Kidney epithelial cell (primary cell): Measurements from ENCODE around the gene KIF26B. TPM values are rescaled to one million over a fixed set of nuclear protein-coding genes. Genes with fewer than 3 reads are reported as not detected.

Source experiments
- DNase-seq: peaks from one replicate; pipeline ENCODE4 v3.0.0-alpha.2; 2010; ENCODE audit warnings: low read depth
- H3K27me3 ChIP-seq: 2 replicates; pipeline ENCODE4 v1.6.0; 2011; ENCODE audit warnings: low read length; ENCODE audit not compliant: control insufficient read depth, insufficient read depth
- H3K36me3 ChIP-seq: 2 replicates; pipeline ENCODE4 v1.5.1; 2011; ENCODE audit warnings: low read length; ENCODE audit not compliant: control insufficient read depth, insufficient read depth
- H3K4me3 ChIP-seq: 2 replicates; pipeline ENCODE4 v1.5.1; 2011; ENCODE audit warnings: low read depth, mild to moderate bottlenecking, control low read depth, low read length
- CTCF ChIP-seq: IDR thresholded peaks from 2 replicates; pipeline ENCODE4 v1.5.1; 2011; ENCODE audit warnings: mild to moderate bottlenecking, moderate library complexity, low read length, control low read depth, inconsistent platforms; ENCODE audit not compliant: insufficient read depth, poor library complexity, severe bottlenecking
- total RNA-seq: library from RNA; depleted of rRNA; stranded (reverse); fragments of >200 nt; gene quantifications from 2 replicates; pipeline ENCODE4 v1.2.3, GENCODE V29; 2015

KIF26B gene
- total RNA-seq, 1 donor from 2014 or later = 14.6 TPM

GRCh38 chr1:245153552-245154428 is 995 bp upstream of the KIF26B start:
- Histone ChIP-seq H3K4me3 (peak overlapping the region; percentile 91), H3K27me3 (no peaks in the 10 kb centered on the region), H3K36me3 (no peaks in the 10 kb centered on the region)
- TF ChIP-seq CTCF = no peak
- DNase-seq = no peak

- DNase-seq = no peak
- peak overlapping the region; percentile 91 for H3K4me3 ChIP-seq
- TF ChIP-seq CTCF = peak; percentile 1
- no peaks in the 10 kb centered on the region for H3K36me3 ChIP-seq
- no peaks in the 10 kb centered on the region for H3K27me3 ChIP-seq
These were observed 671 bp downstream of the KIF26B start for GRCh38 chr1:245155272-245156040.

- Histone ChIP-seq H3K36me3 (no peaks in the 10 kb centered on the region), H3K4me3 (peak overlapping the region; percentile 91), H3K27me3 (no peaks in the 10 kb centered on the region)
- peak; percentile 47 for TF ChIP-seq CTCF
- DNase-seq = no peak
These were observed 1.4 kb downstream of the KIF26B start for GRCh38 chr1:245156041-245156735.

GRCh38 chr1:245156736-245157505 is 2.1 kb downstream of the KIF26B start:
- Histone ChIP-seq H3K36me3 (no peaks in the 10 kb centered on the region), H3K4me3 (peak overlapping the region; percentile 91), H3K27me3 (no peaks in the 10 kb centered on the region)
- no peak for TF ChIP-seq CTCF
- DNase-seq = no peak

- Histone ChIP-seq H3K4me3 (no peak overlapping the region), H3K27me3 (no peaks in the 10 kb centered on the region), H3K36me3 (no peaks in the 10 kb centered on the region)
- no peak for TF ChIP-seq CTCF
- no peak for DNase-seq
These were observed 4.1 kb downstream of the KIF26B start for GRCh38 chr1:245158913-245159312.
